GM10248 (cell line): ENCODE results near the gene ADAMTSL1.

Source experiments
- CTCF ChIA-PET: fragments of 300-600 bp; sonication (Branson Sonifier 250); formaldehyde crosslinking; extraction: SDS; loops from one replicate; lab custom pipeline; 2021; ENCODE audit warnings: antibody characterized with exemption; lab: Yijun Ruan, JAX
- POLR2A ChIA-PET: fragments of 350-650 bp; sonication (Branson Sonifier 250); formaldehyde crosslinking; extraction: SDS; loops from one replicate; lab custom pipeline; 2020; ENCODE audit warnings: antibody characterized with exemption; lab: Yijun Ruan, JAX
- DNase-seq: peaks from one replicate; pipeline ENCODE4 v3.0.0; 2012; ENCODE audit errors: extremely low spot score
- CTCF ChIP-seq: IDR thresholded peaks from 2 replicates; pipeline ENCODE4 v1.5.1; 2012; ENCODE audit warnings: mild to moderate bottlenecking, low read depth; ENCODE audit errors: extremely low read depth, missing control alignments, control extremely low read depth

The ADAMTSL1 gene

GRCh38 chr9:18459962-18460584, 13.9 kb upstream of the ADAMTSL1 start:
- ChIA-PET CTCF (interaction anchor here (1.3 kb wide), 1 partner anchor 18 kb away, joined by 3 read pairs; no protein-coding TSS in a partner anchor), POLR2A (no interaction called here)
- DNase-seq, result no peak
- no peak for TF ChIP-seq CTCF

- POLR2A ChIA-PET, result no interaction called here
- DNase-seq, result no peak
- CTCF ChIA-PET, result no interaction called here
- no peak for TF ChIP-seq CTCF
Measured at GRCh38 chr9:18461496-18461895, 12.5 kb upstream of the ADAMTSL1 start.

GRCh38 chr9:18463991-18464390, 10.0 kb upstream of the ADAMTSL1 start:
- DNase-seq, result no peak
- POLR2A ChIA-PET, result no interaction called here

GRCh38 chr9:18466101-18466500, 7.9 kb upstream of the ADAMTSL1 start:
- ChIA-PET CTCF (no interaction called here), POLR2A (no interaction called here)
- no peak for DNase-seq
- TF ChIP-seq CTCF, result no peak

More at GRCh38 chr9:18463991-18464390, 10.0 kb upstream of the ADAMTSL1 start:
- no peak for TF ChIP-seq CTCF
- CTCF ChIA-PET, result interaction anchor here (1.0 to 1.5 kb wide), 2 partner anchors 11 to 22 kb away, joined by 3 to 4 read pairs; no protein-coding TSS in a partner anchor

GRCh38 chr9:18467696-18468095, 6.3 kb upstream of the ADAMTSL1 start:
- DNase-seq, result no peak
- CTCF ChIA-PET, result interaction anchor here (0.7 to 1.3 kb wide), 2 partner anchors 9 to 14 kb away, joined by 3 read pairs; no protein-coding TSS in a partner anchor
- no peak for TF ChIP-seq CTCF
- POLR2A ChIA-PET, result no interaction called here

GRCh38 chr9:18472435-18472834, 1.5 kb upstream of the ADAMTSL1 start:
- POLR2A ChIA-PET, result no interaction called here
- TF ChIP-seq CTCF, result no peak
- CTCF ChIA-PET, result interaction anchor here (4.4 kb wide), 1 partner anchor 29 kb away, joined by 25 read pairs; no protein-coding TSS in a partner anchor
- DNase-seq, result no peak

- no peak for DNase-seq
- ChIA-PET POLR2A (no interaction called here), CTCF (no interaction called here)
- TF ChIP-seq CTCF, result no peak
Measured at GRCh38 chr9:18472841-18473251, 1.1 kb upstream of the ADAMTSL1 start.
